Osteoblast (primary cell): Measurements from ENCODE around the gene PDXK. TPM values are rescaled to one million over a fixed set of nuclear protein-coding genes. Genes with fewer than 3 reads are reported as not detected.

Experiments
- DNase-seq: peaks from one replicate; pipeline ENCODE4 v3.0.0; 2011; ENCODE audit warnings: low spot score, mixed read lengths; ENCODE audit not compliant: insufficient read length; ENCODE audit errors: missing footprints
- H2AFZ ChIP-seq: 2 replicates; pipeline ENCODE4 v1.6.0; 2011; ENCODE audit warnings: mild to moderate bottlenecking, low read length
- H3K27ac ChIP-seq: 2 replicates; pipeline ENCODE4 v1.5.1; 2011; ENCODE audit warnings: mild to moderate bottlenecking, low read depth, low read length, moderate library complexity
- H3K27me3 ChIP-seq: 2 replicates; pipeline ENCODE4 v1.6.0; 2012; ENCODE audit warnings: mild to moderate bottlenecking, control low read depth, inconsistent platforms, low read length, moderate library complexity; ENCODE audit not compliant: insufficient read depth
- H3K36me3 ChIP-seq: 2 replicates; pipeline ENCODE4 v1.5.1; 2011; ENCODE audit warnings: mild to moderate bottlenecking, low read length, control low read depth, moderate library complexity; ENCODE audit not compliant: insufficient read depth
- H3K4me1 ChIP-seq: 2 replicates; pipeline ENCODE4 v1.5.1; 2011; ENCODE audit warnings: mild to moderate bottlenecking, low read length, control low read depth, moderate library complexity; ENCODE audit not compliant: insufficient read depth
- H3K4me2 ChIP-seq: 2 replicates; pipeline ENCODE4 v1.6.0; 2011; ENCODE audit warnings: mild to moderate bottlenecking, low read length; ENCODE audit not compliant: insufficient read depth
- H3K4me3 ChIP-seq: fragments of 200-600 bp; sonication (generic); 3 replicates; pipeline ENCODE4 v1.5.1; 2012; ENCODE audit warnings: mild to moderate bottlenecking, low read length, inconsistent platforms; ENCODE audit not compliant: insufficient read depth
- H3K79me2 ChIP-seq: 2 replicates; pipeline ENCODE4 v1.6.0; 2012; ENCODE audit warnings: mild to moderate bottlenecking, low read length, control low read depth, inconsistent platforms; ENCODE audit not compliant: insufficient read depth
- H3K9me3 ChIP-seq: 2 replicates; pipeline ENCODE4 v1.5.1; 2011; ENCODE audit warnings: low read depth, low read length, control low read depth
- H4K20me1 ChIP-seq: 2 replicates; pipeline ENCODE4 v1.6.0; 2012; ENCODE audit warnings: mild to moderate bottlenecking, low read length, control low read depth; ENCODE audit not compliant: insufficient read depth
- total RNA-seq: library from RNA; depleted of rRNA; stranded (reverse); fragments of >200 nt; gene quantifications from 2 replicates; pipeline ENCODE4 v1.2.3, GENCODE V29; 2012
- TF ChIP-seq, protein P1 (sequence below): IDR thresholded peaks from 2 replicates; pipeline ENCODE4 v1.5.1; 2011; ENCODE audit warnings: mild to moderate bottlenecking, low read depth, low read length, moderate library complexity; ENCODE audit errors: extremely low read depth

Gene PDXK
- total RNA-seq, 1 donor, result 89.4 TPM

DNA sequence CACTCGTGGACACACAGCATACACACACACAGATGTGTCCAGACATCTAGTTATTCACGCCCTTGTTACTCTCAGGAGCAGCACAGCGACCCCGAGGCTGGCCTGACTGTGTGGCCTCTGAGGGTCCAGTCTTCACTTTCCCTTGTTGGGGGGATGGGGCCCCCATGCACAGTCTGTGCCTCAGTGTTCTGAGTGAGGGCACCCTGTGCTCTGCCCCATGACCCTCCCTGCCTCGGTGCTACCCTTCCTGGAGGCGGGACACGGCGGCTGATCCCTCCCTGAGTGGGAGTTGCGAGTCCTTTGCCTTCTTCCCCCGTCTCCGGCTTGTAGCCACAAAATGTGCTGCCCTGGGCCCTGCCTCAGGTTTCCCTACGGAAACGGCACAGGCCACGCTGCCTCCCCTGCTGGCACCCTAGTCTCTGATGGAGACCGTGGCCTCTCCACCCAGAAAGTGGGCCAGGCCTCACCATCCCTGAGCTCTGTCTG lies 48.6 kb downstream of the PDXK start:
- Histone ChIP-seq H3K27ac (peak overlapping the region; percentile 17), H3K27me3 (no peaks in the 10 kb centered on the region), H3K36me3 (peaks cover 10% of the 10 kb centered on the region), H3K4me3 (no peak overlapping the region), H3K4me1 (peaks cover 12% of the 10 kb centered on the region), H3K9me3 (no peaks in the 10 kb centered on the region), H2AFZ (no peak overlapping the region), H3K4me2 (peak overlapping the region; percentile 9), H3K79me2 (no peaks in the 10 kb centered on the region), H4K20me1 (peaks cover 3% of the 10 kb centered on the region)
- no peak for DNase-seq
- TF ChIP-seq, protein P1, sequence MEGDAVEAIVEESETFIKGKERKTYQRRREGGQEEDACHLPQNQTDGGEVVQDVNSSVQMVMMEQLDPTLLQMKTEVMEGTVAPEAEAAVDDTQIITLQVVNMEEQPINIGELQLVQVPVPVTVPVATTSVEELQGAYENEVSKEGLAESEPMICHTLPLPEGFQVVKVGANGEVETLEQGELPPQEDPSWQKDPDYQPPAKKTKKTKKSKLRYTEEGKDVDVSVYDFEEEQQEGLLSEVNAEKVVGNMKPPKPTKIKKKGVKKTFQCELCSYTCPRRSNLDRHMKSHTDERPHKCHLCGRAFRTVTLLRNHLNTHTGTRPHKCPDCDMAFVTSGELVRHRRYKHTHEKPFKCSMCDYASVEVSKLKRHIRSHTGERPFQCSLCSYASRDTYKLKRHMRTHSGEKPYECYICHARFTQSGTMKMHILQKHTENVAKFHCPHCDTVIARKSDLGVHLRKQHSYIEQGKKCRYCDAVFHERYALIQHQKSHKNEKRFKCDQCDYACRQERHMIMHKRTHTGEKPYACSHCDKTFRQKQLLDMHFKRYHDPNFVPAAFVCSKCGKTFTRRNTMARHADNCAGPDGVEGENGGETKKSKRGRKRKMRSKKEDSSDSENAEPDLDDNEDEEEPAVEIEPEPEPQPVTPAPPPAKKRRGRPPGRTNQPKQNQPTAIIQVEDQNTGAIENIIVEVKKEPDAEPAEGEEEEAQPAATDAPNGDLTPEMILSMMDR, result no peak

DNA sequence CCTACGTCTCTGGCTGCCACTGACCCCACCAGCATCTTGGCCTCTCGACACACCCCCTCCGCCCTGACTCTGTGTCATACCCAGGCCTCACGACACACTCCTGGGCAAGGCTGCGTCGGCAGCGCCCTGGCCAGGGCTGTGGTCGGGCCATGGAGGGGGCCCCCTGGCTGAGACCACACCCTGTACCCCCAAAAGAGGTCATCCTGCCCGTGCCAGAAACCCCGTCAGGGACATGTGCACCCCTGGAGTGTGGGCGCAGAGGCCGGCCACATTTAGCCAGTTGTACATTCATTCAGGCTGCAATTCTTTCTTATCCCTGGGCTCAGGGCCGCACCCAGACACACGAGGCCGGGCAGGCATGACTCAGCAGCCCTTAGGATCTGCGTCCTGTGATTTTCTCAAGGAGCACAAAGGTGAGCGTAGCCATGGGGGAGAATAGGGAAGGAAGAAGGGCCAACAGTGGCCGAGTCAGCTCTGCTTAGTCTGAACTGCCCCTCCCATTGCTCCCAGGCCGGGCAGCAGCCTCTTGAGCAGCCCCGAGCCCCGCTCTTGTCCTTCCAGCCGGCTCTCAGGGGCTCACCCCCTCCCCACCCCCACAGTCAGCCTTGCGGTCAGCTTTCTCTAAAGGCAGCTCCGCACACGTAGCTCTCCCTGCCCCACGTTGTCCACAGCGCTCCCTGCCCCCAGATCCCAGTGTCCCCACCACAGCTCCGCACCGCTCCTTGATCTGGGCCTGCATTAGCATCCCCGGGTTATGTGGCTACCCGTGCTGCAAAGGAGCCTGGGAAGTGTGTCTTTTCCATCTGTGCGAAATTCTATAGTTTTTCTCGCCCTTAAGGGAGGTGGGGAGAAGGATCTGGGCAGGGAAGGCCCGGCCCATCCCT lies 49.3 kb downstream of the PDXK start:
- TF ChIP-seq, protein P1, result no peak
- H3K27me3 ChIP-seq, result no peaks in the 10 kb centered on the region
- H3K36me3 ChIP-seq, result peaks cover 9% of the 10 kb centered on the region
- peaks cover 3% of the 10 kb centered on the region for H3K79me2 ChIP-seq
- peaks cover 12% of the 10 kb centered on the region for H3K4me1 ChIP-seq
- H3K4me3 ChIP-seq, result no peak overlapping the region
- peak overlapping the region; percentile 59 for H2AFZ ChIP-seq
- H3K9me3 ChIP-seq, result no peaks in the 10 kb centered on the region
- peak overlapping the region; percentile 9 for H3K4me2 ChIP-seq
- peak; percentile 97 for DNase-seq
- H4K20me1 ChIP-seq, result no peaks in the 10 kb centered on the region
- H3K27ac ChIP-seq, result peak overlapping the region; percentile 23

DNA sequence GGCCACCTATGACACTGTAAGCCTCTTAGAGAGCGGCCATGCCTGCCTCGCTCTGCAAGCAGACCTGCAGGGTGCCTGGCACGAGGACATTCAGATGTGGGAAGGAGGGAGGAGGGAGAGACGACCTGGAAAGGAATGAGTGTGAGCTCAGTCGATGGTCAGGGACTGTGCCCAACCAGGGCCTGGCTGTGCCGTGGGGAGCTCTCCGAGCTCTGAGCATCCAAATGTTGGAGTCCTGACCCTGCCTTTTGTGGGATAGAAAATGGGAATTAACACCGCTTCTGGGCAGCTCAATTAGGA lies 49.9 kb downstream of the PDXK start:
- Histone ChIP-seq H3K4me1 (peaks cover 12% of the 10 kb centered on the region), H4K20me1 (no peaks in the 10 kb centered on the region), H3K27me3 (no peaks in the 10 kb centered on the region), H3K4me3 (no peak overlapping the region), H3K4me2 (no peak overlapping the region), H2AFZ (no peak overlapping the region), H3K27ac (no peak overlapping the region), H3K79me2 (peaks cover 6% of the 10 kb centered on the region), H3K36me3 (peaks cover 12% of the 10 kb centered on the region), H3K9me3 (no peaks in the 10 kb centered on the region)
- TF ChIP-seq, protein P1, result no peak
- DNase-seq, result no peak

DNA sequence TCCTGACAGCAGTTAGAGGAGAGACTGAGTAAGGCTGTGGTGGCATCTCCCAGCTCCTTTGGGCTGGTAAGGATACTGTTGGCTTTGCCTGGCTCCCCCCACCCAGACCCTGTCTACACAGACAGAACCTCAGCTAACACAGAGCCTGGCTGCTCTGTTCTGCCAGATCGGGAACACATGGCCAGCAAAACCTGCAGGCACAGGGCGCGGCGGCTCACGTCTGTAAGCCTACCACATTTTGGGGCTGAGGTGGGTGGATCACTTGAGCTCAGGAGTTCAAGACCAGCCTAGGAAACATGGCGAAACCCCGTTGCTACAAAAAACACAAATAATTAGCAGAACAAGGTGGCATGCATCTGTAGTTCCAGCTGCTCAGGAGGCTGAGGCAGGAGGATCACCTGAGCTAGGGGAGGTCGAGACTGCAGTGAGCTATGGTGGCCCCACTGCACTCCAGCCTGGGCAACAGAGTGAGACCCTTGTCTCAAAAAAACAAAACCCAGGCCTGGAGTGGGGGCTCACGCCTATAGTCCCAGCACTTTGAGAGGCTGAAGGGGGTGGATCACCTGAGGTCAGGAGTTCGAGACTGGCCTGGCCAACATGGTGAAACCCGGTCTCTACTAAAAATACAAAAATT lies 50.5 kb downstream of the PDXK start:
- H3K4me1 ChIP-seq, result peaks cover 10% of the 10 kb centered on the region
- H3K4me3 ChIP-seq, result no peak overlapping the region
- TF ChIP-seq, protein P1, result no peak
- peaks cover 1% of the 10 kb centered on the region for H4K20me1 ChIP-seq
- no peaks in the 10 kb centered on the region for H3K9me3 ChIP-seq
- no peaks in the 10 kb centered on the region for H3K27me3 ChIP-seq
- peaks cover 12% of the 10 kb centered on the region for H3K36me3 ChIP-seq
- no peak for DNase-seq
- peaks cover 12% of the 10 kb centered on the region for H3K79me2 ChIP-seq
- no peak overlapping the region for H3K27ac ChIP-seq
- no peak overlapping the region for H3K4me2 ChIP-seq
- no peak overlapping the region for H2AFZ ChIP-seq
